Stimulated activated CD4-positive, alpha-beta T cell treated with anti-CD3 and anti-CD28 coated beads, Interleukin-1b, Interleukin-23, amount 100 ng/mL, for 4 hours (primary cell): ENCODE results near the gene ZNF563.
A peak's percentile ranks its signal among the peaks of the same experiment; 100 is the strongest.
"Not testable (repeated sequence)": the region's sequence is repeated elsewhere in the genome, so short reads cannot be mapped to it uniquely, and the experiment has no call there.

ENCODE experiments used
- DNase-seq, 2 donors: peaks; one replicate each; pipeline ENCODE4 v3.0.0-alpha.2; 2020; ENCODE audit warnings: low read depth in 2 of 2

ZNF563 gene

DNA sequence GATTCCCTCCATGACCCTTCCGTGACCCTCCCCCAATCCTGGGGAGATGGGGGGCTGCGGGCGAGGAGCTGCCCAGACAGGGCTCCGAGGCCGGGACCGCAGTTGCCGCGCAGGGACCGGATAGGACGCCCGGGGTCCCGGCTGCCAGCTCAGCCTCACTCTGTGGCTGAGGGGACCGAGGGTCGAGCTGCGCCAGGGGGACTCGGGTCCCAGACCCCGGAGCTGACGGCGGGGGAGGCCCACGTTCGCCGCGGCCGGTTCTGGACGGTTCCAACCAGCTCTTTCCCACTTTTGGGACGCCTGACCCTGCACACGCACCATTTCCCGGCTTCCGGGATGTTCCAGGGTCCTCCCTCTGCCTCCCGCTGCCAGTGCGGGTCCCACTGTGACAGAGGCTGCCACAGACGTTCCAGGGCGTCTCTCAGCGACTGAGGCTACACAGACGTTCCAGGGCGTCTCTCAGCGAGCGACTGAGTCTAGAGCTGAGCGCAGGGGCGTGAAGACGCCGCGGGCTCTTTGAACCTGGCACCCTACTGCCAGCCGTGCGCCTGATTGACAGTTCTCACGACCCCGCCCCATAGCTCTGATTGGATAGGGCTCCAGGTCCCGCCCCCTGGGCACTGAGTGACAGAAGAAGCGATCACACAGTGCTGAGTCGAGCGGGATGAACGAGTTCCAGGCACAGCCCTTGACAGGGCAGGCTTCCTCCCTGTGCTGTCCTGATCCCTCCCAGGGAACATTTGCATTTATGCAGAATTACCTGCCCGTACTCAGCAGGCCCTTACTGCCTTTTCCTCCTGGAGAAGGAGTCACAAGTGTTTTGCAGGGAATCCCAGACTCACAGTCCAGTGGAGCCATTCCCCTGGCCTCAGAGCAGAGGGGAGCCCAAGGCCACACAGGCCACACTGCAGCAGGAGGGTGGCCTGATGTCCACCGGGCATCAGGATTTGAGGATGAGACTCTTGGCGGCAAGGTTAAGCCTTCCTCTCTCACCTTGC lies at the start of gene ZNF563:
Gene ZNF563, minus strand, starts transcription at position 472 of the 998 bp plus-strand sequence. Its CDS starts 151 bp downstream, at position 321.
- DNase-seq: peak; percentile 96

DNA sequence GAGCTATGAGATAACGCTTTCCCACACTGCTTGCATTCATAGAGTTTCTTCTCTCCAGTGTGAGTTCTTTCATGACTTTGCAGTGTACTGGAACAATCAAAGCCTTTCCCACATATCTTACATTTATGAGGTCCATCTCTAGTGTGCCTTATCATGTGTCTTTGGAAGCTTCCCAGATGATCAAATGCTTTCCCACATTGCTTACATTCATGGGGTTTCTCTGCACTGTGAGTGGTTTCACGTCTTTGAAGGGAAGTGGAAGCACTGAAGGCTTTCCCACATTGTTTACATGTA lies 47.0 kb upstream of the ZNF563 start:
- no peak for DNase-seq

DNA sequence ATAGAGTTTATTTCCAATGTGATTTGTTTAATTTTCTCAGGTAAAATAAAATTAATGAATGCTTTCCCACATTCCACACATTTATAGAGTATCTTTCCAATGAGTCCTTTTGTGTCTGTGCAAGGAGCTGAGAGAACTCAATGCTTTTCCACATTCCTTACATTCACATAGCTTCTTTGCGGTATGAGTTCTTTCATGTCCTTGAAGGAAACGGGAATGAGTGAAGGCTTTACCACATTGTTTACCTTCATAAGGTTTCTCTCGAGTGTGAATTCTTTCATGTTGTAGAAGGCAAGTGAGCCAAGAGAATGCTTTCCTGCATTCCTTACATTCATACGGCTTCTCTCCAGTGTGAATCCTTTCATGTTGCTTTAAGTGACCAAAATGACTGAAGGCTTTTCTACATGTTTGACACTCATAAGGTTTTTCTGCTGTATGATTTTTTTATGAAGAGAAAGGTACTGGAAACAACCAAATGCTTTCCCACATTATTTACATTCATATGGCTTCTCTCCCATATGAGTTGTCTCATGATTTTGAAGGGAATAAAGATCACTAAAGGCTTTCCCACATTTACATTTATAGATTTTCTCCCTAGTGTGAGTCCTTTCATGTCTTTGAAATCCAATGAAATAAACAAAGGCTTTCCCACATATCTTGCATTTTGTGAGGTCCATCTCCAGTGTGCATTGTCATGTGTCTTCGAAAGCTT lies 46.5 kb upstream of the ZNF563 start:
- no peak for DNase-seq

DNA sequence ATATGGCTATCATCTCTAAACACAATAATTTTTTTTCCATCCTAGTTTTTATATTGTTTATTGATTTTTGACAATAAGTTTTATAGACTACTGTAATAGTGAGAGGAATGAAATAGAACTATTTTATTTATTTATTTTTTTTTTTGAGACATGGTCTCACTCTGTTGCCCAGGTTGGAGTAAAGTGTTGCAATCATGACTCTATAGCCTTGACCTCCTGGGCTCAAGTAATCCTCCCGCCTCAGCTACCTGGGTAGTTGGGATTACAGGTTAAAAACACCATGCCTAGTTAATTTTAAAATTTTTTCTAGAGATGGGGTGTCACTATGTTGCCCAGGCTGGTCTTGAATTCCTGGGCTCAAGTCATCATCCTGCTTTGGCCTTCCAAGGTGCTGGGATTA lies 40.6 kb upstream of the ZNF563 start:
- no peak for DNase-seq

DNA sequence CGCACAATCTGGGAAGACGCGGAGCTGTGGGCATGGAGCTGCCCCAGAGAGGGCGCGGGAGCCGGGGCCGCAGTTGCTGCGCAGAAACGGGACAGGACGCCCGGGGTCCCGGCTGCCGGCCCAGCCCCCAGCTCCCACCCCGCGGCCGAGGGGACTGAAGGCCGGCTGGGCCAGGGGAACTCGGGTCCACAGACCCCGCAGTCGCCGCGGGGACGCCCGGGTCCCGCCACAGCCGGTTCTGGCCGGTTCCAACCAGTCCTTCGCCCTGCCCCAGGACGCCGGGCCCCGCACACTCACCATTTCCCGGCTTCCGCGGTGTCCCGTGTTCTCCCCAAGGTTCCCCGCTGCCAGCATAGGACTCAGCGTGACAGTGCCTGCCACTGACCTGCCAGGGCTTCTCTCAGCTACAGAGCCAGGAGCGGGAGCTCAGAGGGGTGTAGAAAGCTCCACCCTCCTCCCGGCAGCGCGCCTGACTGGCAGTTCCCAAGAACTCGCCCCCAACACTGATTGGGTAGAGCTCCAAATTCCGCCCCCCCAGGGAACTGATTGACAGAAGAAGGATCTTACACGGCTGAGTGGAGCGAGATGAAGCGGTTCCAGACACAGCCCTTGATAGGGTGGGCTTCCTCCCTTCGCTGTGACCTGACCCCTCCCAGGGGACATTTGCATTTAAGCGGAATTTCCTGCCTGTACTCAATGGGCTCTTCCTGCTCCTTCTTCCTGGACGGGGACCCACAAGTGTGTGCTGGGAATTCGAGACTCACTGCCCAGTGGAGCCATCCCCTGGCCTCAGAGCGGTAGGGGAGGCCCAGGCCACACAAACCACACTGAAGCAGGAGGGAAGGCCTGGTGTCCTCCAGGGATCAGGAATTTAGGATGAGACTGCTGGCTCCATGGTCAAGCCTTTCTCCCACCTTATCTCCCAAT lies 32.1 kb upstream of the ZNF563 start, which contains the start of gene ZNF442:
Gene ZNF442, minus strand, starts transcription at position 448 of the 927 bp plus-strand sequence. CDS start 2,052 bp downstream, outside the sequence.
- DNase-seq: peak; percentile 74 to 76

DNA sequence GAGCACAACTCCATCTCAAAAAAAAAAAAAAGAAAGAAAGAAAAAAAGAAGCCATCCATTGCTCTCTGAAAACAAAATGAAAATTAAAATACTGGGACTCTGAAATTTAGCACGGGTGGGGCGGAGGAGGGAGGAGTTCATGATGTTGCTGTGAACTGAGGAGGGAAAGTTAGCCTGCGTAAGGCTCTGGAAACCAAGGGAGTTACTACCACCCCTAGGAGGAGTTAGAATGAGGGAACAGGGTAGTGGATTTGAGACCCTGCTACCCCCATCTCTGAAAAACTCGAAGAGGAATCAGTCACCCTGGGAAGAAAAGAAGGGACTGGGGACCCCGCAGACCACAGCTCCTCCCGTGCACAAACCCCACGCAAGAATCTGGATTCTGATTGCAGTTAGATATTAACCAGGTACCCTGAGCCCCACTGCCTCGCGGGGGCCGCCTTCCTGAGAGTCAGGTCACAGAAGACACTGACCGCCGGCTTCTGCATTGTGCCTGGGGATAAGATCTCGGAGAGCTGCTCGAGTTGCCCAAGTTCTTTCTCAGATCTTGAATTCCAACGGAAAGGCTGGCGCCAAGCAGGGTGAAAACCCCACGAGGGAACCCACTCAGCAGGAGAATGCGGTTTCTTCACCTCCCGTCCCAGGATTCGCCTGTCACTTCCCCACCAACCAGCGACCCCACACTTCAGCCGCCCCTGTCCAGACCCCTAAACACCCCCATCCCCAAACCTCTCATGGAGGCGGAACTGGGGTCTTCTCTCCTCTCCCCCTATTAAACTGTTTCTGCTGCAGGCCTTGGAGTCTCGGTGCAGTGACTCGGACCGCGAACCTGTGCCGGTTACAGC lies 31.2 kb upstream of the ZNF563 start:
- peak in 1 of 2 donors; percentile 2 for DNase-seq

DNA sequence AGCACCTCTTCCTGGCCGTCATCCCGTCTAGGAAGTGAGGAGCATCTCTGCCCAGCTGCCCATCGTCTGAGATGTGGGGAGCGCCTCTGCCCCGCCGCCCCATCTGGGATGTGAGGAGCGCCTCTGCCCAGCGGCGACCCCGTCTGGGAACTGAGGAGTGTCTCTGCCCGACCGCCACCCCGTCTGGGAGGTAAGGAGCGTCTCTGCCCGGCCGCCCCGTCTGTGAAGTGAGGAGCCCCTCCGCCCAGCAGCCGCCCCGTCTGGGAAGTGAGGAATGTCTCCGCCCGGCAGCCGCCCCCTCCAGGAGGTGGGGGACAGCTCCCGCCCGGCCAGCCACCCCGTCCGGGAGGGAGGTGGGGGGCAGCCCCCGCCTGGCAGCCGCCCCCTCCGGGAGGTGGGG lies 28.8 kb upstream of the ZNF563 start:
- DNase-seq: not testable (repeated sequence)

DNA sequence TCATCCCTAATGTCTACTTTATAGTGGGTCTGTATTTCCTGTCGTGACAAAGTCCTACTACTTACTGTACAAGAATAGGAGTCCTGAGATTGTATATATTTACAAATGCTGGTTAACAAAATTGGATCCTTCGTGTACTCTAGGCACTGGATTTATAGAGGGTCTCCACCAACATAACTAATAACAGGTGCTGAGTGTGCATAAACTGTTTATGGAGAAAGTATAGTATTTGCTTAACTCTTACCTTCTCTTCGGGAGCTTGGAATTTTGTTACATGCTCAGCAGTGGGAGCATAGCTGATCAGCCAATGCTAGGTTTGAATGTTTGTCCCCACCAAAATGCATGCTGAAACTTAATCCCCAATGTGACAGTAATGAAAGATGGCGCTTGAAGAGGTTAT lies 19.9 kb upstream of the ZNF563 start:
- DNase-seq: no peak

DNA sequence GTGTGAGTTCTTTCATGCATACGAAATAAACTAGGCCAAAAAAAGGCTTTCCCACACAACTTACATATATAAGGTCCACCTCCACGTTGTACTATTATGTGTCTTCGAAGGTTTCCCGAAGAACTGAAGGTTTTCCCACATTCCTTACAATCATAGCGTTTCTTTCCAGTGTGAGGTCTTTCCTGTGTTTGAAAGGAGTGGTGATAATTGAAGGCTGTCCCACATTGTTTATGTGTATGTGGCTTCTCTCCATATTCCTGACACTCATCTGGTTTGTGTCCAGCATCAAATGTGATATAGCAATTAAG lies 17.4 kb upstream of the ZNF563 start:
- DNase-seq: no peak

DNA sequence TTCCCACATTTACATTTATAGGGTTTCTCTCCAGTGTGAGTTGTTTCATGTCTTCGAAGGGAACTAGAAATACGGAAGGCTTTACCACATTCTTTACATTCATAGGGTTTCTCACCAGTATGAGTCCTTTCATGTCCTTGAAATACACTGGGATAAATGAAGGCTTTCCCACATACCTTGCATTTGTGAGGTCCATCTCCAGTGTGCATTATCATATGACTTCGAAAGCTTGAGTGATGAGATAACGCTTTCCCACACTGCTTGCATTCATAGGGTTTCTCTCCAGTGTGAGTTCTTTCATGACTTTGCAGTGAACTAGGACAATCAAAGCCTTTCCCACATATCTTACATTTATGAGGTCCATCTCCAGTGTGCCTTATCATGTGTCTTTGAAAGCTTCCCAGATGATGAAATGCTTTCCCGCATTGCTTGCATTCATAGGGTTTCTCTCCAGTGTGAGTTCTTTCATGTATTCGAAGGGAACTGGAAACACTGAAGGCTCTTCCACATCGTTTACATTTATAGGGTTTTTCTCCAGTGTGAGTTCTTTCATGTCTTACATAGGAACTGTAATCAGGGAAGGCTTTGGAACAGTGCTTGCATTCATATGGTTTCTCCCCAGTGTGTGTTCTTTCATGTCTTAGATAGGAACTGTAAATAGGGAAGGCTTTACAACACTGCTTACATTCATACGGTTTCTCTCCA lies 16.9 kb upstream of the ZNF563 start:
- no peak for DNase-seq

DNA sequence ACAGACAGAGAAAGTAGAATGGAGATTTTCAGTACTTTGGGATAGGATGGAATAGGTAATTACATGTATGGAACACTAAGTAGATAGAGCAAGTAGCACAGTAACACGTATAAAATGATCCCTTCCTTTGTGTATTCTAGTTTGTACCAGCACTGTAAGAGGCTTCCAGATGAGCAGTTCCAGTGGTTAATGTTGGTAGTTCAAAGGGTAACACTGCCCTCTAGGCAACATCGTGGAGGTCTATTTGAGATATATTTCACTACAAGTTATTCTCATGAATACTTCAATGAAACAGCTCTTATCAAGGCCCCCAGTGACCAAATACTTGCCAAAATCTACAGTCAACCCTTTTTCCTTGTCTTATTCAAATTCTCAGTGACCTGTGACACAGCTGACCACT lies 13.5 kb upstream of the ZNF563 start:
- no peak for DNase-seq

DNA sequence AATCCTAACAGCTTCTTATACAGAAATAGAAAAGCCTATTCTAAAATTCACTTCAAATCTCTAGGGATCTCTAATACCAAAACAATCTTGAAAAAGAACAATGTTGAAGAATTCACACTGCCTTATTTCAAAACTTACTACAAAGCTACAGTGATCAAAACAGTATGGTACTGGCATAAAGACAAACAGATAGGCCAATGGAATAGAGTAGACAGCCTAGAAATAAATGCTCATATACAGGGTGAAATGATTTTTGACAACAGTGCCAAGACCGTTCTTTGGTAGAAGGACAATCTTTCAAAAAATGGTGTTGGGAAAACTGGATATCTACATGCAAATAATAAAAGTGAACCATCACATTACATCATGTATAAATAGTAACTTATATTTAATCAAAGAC lies 11.8 kb upstream of the ZNF563 start:
- no peak for DNase-seq

DNA sequence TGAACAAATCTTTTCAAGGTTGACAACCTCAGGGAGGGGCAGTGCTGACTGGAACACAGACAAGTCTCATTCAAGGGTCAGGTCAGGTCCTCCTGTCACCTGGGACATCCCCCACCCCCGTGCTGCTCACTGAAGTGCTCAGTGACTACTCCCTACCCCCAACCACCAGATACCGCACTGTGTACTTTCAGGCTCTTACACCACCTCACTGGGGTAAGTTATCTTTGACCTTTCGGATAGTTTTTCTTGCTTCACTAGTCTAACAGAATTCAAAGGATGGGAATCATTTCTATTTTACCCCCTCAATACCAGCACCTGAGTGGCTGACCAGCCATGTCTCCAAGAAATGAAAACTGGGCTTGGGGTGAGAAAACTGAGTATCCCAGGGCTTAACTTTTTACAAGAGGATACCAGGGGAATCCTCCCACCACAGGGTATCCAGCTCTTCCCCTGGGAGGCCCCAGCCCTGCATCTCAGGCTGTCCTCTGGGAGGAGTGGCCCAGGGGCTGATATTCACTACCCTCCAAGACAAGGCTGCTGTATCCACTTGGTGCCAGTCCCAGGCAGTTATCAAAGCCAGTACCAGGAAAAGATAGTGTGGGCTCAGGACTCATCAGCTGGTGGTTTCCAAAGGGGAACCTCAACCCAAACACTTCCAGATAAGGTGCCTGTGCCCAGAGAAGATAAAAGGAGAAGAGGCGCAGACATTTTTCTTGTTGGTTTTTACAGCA lies 2.1 kb downstream of the ZNF563 start:
- DNase-seq: peak; percentile 55 to 58

DNA sequence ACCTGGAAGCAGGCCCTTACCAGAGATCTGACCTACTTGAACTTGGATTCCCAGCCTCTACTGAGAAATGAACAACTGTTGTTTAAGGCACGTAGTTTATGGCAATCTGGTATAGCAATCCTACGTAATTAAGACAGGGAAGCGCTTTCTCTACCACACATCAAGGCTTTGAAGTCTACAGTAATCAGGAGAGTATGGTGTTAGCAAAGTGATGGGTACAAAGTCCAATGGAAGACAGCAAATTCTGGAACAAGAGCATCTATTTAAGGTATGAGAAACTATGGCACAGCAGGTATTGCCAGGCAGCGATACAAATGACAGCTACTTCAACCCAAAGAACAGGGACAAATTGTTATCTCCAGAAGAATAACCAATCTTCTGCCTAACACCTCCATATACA lies 3.1 kb downstream of the ZNF563 start:
- DNase-seq: no peak

DNA sequence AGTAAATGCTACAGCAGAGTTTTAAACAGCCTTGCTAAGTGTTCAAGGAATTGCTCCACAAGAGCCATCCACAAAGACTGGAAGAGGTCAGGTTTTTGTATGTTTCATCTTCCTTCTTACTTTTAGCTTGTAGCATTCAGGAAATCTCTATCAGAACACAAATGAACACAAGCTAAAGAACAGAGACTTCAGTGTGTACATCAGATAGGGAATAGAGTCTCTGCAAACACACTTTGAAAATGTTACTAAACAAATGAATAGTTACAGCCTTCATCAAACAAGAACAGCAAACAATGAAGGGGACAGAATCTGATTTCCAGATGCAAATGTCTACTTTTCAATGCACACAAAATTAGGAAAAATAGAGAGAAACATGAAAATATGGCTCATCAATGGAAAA lies 7.7 kb downstream of the ZNF563 start:
- no peak for DNase-seq

DNA sequence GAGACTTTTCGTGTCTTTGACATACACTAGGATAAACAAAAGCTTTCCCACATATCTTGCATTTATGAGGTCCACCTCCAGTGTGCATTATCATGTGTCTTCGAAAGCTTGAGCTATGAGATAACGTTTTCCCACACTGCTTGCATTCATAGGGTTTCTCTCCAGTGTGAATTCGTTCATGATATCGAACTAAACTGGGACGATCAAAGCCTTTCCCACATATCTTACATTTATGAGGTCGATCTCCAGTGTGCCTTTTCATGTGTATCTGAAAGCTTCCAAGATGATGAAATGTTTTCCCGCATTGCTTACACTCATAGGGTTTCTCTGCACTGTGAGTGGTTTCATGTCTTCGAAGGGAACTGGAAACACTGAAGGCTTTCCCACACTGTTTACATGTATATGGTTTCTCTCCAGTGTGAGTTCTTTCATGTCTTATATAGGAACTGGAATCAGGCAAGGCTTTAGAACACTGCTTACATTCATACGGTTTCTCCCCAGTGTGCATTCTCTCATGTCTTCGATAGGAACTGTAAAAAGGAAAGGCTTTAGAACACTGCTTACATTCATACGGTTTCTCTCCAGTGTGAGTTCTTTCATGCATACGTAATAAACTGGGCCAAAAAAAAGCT lies 14.5 kb downstream of the ZNF563 start:
- no peak for DNase-seq

DNA sequence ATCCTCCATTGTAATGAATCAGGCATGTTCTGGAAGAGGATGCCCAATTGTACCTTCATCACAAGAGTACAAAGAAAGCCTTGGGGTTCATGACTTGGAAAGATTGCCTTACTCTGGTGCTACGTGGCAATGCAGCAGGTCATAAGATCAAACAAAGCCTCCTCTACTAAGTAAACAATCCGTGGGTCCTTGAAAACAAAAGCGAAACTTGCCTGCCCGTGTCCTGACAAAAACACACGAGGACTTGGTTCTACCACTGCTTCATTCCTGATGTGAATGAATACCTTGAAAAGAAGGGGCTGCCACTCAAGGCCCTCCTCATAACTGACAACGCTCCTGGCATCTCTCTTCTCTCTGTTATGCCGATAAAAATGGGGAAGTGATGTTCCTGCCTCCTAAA lies 18.9 kb downstream of the ZNF563 start:
- DNase-seq: no peak

DNA sequence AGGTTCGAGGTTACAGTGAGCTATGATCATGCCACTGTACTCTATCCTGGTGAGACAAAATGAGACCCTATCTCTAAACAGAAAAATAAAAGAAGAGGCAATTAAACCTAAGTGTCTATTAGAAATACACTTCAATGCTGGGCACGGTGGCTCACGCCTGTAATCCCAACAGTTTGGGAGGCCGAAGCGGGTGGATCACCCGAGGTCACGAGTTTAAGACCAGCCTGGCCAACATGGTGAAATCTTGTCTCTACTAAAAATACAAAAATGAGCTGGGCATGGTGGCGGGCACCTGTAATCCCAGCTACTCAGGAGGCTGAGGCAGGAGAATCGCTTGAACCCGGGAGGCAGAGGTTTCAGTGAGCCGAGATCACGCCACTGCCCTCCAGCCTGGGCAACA lies 24.5 kb downstream of the ZNF563 start:
- not testable (repeated sequence) for DNase-seq

DNA sequence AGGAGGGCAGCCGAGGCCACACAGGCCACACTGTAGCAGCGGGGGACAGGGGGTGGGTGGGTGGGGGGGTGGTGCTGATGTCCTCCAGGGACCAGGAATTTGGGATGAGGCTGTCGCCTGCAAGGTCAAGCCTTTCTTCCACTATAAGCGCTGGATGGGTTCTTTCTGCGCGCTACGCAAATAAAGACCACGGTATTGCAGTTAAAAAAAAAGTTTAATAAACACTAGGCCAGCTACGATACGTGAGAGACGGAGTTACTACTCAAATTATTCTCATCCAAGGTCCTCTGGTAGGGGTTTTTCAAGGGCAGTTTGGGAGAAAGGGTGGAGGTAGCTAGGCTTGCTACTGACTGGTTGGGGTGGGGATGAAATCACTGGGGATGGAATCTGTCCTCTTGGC lies 38.2 kb downstream of the ZNF563 start:
- DNase-seq: no peak
